GM19468 (cell line): Measurements from ENCODE around the gene CCR7.
A peak's percentile ranks its signal among the peaks of the same experiment; 100 is the strongest.
"Not testable (repeated sequence)": the region's sequence is repeated elsewhere in the genome, so short reads cannot be mapped to it uniquely, and the experiment has no call there.

Experiments
- ATAC-seq: cut with Tn5 transposase; IDR thresholded peaks from one replicate; pipeline ENCODE4 v1.9.1; 2021; ENCODE audit warnings: mild to moderate bottlenecking, moderate library complexity, moderate number of reproducible peaks; ENCODE audit not compliant: unreplicated experiment; ENCODE audit errors: extremely low read depth

The CCR7 gene

DNA sequence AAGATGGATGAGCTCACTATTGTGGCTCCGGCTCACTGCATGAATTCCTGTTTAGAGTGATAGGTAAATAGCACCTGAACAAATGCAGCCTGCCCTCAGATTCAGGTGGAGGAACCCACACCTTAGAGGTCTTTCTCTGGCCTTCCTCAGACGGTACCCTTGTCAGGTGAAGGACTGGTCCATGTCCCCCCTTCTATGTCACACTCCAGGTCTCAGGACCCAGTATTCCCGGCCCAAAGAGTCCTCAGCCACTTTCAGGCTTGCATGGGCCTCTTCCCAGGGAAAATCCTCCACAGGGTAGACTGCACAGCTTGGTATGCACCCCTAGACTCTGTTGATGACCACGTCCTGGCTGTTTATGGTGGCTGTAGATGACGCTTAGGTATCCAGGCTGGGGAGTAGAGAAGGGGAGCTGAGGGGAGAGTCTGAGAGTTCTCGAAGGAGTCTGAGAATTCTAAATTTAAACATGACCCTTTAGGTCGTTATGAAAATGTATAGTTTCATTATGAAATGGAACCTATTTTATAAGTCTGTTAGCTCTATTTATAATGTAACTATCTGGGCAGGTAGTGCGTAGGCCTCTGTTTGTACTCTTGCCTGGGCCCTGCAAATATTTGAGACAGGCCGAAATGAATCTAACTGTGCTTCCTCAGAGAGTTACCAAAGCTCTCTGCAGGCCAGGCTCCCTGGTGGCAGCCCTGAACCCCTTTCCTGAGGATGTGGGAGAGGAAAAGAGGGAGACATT, 32.5 kb upstream of the CCR7 start:
- ATAC-seq, result no peak

DNA sequence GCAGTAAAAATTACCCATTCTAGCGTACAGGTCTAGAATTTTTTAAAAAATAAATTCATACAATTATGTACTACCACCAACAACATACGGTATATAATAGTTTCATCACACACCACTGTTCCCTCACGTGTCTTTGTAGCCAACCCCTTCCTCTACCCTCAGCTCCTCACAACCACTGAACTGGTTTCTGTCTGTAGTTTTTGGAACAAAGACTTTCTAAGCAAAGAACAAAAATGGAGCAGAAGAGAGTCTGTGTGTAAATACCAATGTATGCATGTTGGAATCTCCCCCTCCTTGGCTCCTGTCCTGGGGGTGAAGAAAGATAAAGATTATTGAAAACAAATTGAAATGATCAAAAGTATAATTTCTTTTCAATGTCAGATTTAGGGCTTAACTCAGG, 31.9 kb upstream of the CCR7 start:
- ATAC-seq, result no peak

DNA sequence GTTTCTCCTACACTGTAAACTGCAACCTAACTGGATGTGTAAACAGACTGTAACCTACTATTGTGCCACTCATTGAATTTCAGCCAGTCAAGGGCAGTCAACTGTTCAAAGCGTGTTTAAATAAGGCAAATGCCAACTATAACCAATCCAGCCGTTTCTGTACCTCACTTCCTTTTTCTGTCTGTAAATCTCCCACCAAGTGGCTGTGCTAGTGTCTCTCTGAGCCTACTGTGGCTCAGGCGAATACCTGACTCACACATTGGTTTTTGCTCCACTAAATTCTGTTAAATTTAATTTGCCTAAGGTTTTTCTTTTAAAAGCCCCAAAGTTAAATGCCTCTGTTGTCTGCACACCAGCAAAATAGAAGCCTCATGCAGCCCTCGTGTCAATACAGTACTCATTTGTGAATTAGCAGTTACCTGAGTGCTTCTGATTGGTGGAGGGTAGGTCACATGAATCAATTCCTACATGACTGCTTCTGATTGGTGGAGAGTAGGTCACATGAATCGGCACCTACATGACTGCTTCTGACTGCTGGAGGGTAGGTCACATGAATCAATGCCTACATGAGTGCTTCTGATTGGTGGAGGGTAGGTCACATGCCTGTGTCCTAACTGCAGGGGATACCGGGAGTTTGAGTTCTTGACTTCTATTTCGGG, 31.1 kb upstream of the CCR7 start:
- ATAC-seq, result no peak

DNA sequence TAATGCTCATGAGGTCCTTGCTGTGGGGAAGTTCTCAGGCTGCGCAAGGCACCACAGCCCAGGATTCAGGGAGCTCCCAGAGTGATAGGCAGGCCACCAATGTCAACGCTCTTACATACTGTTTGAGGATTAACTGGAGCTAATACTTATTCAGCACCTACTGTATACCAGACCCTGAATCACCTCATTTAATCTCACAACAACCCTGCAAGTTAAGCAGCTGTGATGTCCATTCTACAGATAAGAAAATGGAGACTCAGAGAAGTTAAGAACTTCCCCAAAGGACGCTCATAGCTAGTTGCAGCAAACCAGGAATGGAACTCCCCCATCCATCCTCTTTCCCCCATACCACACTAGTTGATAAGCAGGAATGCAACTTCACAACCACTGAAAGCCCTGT, 25.5 kb upstream of the CCR7 start:
- no peak for ATAC-seq

GRCh38 chr17:40588552-40588951, 23.3 kb upstream of the CCR7 start:
- no peak for ATAC-seq

DNA sequence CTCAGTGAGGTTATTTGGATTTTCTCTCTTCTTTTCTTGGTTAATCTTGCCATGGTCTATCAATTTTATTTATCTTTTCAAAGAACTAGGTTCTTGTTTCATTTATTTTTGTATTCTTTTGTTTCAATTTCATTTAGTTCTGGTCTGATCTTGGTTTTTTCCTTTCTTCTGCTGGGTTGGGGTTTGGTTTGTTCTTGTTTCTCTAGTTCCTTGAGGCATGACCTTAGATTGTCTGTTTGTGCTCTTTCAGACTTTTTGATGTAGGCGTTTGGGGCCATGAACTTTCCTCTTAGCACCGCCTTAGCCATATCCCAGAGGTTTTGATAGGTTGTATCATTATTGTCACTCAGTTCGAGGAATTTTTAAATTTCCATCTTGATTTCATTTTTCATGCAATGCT, 21.0 kb upstream of the CCR7 start:
- ATAC-seq, result not testable (repeated sequence)

DNA sequence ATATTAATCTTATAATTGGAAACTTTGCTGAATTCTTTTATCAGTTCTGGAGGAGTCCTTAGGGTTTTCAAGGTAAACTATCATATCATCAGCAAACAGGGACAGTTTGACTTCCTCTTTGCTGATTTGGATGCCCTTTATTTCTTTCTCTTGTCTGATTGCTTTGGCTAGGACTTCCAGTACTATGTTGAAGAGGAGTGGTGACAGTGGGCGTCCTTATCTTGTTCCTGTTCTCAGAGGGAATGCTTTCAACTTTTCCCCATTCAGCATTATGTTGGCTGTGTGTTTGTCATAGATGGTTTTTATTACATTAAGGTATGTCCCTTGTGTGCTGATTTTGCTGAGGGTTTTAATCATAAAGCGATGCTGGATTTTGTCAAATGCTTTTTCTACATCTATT, 19.7 kb upstream of the CCR7 start:
- ATAC-seq, result not testable (repeated sequence)

- peak; percentile 87 for ATAC-seq
These were observed 17.1 kb upstream of the CCR7 start for GRCh38 chr17:40582328-40582901.

- ATAC-seq, result no peak
These were observed 14.9 kb upstream of the CCR7 start for GRCh38 chr17:40580140-40580539.

- no peak for ATAC-seq
These were observed 14.2 kb upstream of the CCR7 start for GRCh38 chr17:40579471-40579870.

- ATAC-seq, result no peak
These were observed 12.4 kb upstream of the CCR7 start for GRCh38 chr17:40577611-40578065.

DNA sequence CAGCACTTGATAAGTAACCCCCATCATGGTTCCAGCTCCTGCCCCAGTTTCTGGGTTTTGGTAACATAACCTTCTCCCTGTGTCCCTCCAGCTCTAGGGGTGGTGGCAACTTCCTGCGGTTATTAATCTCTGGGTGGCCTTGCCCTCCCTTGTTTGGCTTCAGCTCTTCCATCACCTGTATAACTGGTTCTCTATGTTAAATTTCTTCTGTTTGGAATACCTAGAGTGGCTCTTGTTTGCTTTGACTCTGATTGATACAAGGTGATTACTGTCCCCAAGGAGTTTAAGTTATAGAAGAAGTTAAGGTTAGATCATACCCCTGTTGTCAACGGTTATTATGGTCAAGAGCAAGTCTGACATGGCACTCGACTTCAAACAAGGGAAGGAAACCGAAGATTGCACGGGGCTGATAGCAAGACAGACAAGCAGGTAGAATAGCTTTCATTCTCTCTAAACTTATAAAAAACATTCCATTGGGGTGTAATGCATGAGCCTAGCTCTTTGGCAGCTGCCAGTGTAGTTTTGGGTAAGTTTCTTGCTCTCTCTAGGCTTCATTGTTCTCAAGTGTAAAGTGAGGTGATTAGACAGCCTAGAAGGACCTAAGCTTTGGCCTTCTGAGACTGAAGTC, 11.0 kb upstream of the CCR7 start:
- no peak for ATAC-seq

GRCh38 chr17:40574292-40574691, 9.0 kb upstream of the CCR7 start:
- ATAC-seq, result no peak

DNA sequence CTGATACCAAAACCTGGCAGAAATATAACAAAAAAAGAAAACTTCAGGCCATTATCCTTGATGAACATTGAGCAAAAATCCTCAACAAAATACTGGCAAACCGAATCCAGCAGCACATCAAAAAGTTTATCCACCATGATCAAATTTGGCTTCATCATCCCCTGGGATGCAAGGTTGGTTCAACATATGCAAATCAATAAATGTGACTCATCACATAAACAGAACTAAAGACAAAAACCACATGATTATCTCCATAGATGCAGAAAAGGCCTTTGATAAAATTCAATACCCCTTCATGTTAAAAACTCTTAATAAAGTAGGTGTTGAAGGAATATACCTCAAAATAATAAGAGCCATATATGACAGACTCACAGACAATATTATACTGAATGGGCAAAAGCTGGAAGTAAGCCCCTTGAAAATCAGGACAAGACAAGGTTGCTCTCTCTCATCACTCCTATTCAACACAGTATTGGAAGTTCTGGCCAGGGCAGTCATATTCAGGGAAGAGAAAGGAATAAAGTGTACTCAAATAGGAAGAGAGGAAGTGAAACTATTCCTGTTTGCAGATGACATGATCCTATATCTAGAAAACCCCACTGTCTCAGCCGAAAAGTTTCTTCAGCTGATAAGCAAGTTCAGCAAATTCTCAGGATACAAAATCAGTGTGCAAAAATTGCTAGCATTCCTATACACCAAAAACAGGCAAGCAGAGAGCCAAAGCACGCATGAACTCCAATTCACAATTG, 7.1 kb upstream of the CCR7 start:
- not testable (repeated sequence) for ATAC-seq

- ATAC-seq, result no peak
These were observed 3.0 kb upstream of the CCR7 start for GRCh38 chr17:40568074-40568836.

DNA sequence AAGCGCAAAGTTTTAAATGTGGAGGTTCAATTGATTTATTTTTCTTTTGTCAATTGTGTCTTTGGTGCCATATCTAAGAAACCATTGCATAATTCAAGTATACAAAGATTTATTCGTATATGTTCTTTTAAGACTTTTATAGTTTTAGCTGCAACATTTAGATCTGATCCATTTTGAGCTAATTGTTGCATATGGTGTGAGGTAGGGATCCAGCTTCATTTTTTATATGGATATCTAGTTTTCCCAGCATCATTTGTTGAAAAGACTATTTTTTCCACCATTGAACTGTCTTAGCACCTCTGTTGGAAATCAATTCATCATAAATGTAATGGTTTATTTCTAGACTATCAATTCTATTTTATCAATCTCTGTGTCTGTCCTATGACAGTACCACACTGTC, 2.1 kb upstream of the CCR7 start:
- ATAC-seq, result no peak

GRCh38 chr17:40565769-40566409, 617 bp upstream of the CCR7 start:
- no peak for ATAC-seq

GRCh38 chr17:40564195-40564882, 933 bp downstream of the CCR7 start:
- no peak for ATAC-seq
